ENCODE results near the gene C7orf57. TPM values are rescaled to one million over a fixed set of nuclear protein-coding genes. Genes with fewer than 3 reads are reported as not detected.

The C7orf57 gene
- total and polyA plus RNA-seq, 10 of the 15 experiments (the other 5 are each of a cell fraction or from before 2014, with no cell fraction given), result 0.04 to 0.21 (median 0.10) TPM; not detected in 5

DNA sequence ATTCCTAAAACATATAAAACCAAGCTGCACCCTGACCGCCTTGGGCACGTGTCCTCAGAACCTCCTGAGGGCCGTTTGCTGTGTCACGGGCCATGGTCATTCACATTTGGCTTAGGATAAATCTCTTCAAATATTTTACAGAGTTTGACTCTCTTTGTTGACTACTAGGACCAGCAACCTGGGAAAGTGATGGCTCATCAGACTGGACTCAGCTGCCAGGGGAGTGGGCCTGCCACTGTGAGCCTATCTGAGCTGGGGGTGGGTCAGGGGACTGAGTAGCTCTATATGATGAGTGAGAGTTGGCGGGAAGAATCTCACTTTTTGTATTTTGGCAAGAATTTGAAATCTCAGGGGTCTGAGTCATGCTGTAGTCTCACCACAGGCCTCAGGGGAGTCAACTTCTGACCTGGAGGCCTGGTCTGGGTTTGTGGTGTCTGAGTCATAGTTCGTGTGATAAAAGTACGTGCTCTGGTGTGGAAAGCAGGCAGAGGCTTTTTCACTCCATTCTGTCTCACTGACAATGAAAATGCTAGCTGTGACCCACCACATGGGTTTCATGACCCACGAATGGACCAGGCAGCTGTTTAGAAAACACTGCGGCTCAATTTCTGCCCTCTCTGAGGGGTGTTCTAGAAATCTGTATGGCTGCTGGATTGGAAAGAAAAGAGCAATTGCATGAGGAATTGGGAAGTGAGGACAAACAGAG, 49.5 kb downstream of the C7orf57 start (continued):
- TF ChIP-seq SREBF1 (IDR thresholded peaks at IDR 0.05; ENCODE audit: low read length) (no peak), IKZF2 (IDR thresholded peaks at IDR 0.05) (peak; percentile 88 to 93), RUNX3 (IDR thresholded peaks at IDR 0.05; ENCODE audit: low read length) (peak; percentile 99), ZZZ3 (IDR thresholded peaks at IDR 0.05; ENCODE audit: control insufficient read depth, insufficient read length, low read depth) (no peak), RCOR1 (conservative IDR thresholded peaks at IDR 0.05; ENCODE audit: low read depth, low read length) (peak; percentile 94), E2F4 (IDR thresholded peaks at IDR 0.05; ENCODE audit: low read depth, low read length) (peak; percentile 95), TCF7 (IDR thresholded peaks at IDR 0.05; ENCODE audit: borderline replicate concordance) (peak; percentile 76; the same call in 1 of the 2 replicates), MYB (IDR thresholded peaks at IDR 0.05; ENCODE audit: borderline replicate concordance, low read depth, low read length) (peak; percentile 80; the same call in 1 of the 2 replicates), SIN3A (IDR thresholded peaks at IDR 0.05; ENCODE audit: low read depth, low read length) (no peak), RAD21 (IDR thresholded peaks at IDR 0.05; ENCODE audit: insufficient read depth, low read depth, low read length) (0 out of 2 replicates have a peak, but pooled peaks have one; percentile 4), PML (IDR thresholded peaks at IDR 0.05; ENCODE audit: low read length) (no peak; the same call in 1 of the 2 replicates), ZSCAN29 (IDR thresholded peaks at IDR 0.05) (no peak), SMC3 (IDR thresholded peaks at IDR 0.05; ENCODE audit: borderline replicate concordance, low read length) (no peak; the same call in 1 of the 2 replicates), USF2 (IDR thresholded peaks at IDR 0.05; ENCODE audit: borderline replicate concordance, low read depth, low read length) (no peak), CBX3 (IDR thresholded peaks at IDR 0.05; ENCODE audit: borderline replicate concordance, low read depth) (no peak), EGR1 (IDR thresholded peaks at IDR 0.05; ENCODE audit: borderline replicate concordance in 1 of 2, low read depth in 2 of 2, low read length in 2 of 2) (no peak), NBN (IDR thresholded peaks at IDR 0.05) (peak; percentile 95), MTA3 (IDR thresholded peaks at IDR 0.05; ENCODE audit: borderline replicate concordance, low read length) (peak; percentile 82)
- TF ChIP-seq, protein P1, sequence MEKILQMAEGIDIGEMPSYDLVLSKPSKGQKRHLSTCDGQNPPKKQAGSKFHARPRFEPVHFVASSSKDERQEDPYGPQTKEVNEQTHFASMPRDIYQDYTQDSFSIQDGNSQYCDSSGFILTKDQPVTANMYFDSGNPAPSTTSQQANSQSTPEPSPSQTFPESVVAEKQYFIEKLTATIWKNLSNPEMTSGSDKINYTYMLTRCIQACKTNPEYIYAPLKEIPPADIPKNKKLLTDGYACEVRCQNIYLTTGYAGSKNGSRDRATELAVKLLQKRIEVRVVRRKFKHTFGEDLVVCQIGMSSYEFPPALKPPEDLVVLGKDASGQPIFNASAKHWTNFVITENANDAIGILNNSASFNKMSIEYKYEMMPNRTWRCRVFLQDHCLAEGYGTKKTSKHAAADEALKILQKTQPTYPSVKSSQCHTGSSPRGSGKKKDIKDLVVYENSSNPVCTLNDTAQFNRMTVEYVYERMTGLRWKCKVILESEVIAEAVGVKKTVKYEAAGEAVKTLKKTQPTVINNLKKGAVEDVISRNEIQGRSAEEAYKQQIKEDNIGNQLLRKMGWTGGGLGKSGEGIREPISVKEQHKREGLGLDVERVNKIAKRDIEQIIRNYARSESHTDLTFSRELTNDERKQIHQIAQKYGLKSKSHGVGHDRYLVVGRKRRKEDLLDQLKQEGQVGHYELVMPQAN (conservative IDR thresholded peaks at IDR 0.05), result no peak; the same call in none of the 2 replicates
- TF ChIP-seq, protein P2, sequence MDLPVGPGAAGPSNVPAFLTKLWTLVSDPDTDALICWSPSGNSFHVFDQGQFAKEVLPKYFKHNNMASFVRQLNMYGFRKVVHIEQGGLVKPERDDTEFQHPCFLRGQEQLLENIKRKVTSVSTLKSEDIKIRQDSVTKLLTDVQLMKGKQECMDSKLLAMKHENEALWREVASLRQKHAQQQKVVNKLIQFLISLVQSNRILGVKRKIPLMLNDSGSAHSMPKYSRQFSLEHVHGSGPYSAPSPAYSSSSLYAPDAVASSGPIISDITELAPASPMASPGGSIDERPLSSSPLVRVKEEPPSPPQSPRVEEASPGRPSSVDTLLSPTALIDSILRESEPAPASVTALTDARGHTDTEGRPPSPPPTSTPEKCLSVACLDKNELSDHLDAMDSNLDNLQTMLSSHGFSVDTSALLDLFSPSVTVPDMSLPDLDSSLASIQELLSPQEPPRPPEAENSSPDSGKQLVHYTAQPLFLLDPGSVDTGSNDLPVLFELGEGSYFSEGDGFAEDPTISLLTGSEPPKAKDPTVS (IDR thresholded peaks at IDR 0.05; ENCODE audit: low read depth, low read length), result no peak
- TF ChIP-seq, protein P3, sequence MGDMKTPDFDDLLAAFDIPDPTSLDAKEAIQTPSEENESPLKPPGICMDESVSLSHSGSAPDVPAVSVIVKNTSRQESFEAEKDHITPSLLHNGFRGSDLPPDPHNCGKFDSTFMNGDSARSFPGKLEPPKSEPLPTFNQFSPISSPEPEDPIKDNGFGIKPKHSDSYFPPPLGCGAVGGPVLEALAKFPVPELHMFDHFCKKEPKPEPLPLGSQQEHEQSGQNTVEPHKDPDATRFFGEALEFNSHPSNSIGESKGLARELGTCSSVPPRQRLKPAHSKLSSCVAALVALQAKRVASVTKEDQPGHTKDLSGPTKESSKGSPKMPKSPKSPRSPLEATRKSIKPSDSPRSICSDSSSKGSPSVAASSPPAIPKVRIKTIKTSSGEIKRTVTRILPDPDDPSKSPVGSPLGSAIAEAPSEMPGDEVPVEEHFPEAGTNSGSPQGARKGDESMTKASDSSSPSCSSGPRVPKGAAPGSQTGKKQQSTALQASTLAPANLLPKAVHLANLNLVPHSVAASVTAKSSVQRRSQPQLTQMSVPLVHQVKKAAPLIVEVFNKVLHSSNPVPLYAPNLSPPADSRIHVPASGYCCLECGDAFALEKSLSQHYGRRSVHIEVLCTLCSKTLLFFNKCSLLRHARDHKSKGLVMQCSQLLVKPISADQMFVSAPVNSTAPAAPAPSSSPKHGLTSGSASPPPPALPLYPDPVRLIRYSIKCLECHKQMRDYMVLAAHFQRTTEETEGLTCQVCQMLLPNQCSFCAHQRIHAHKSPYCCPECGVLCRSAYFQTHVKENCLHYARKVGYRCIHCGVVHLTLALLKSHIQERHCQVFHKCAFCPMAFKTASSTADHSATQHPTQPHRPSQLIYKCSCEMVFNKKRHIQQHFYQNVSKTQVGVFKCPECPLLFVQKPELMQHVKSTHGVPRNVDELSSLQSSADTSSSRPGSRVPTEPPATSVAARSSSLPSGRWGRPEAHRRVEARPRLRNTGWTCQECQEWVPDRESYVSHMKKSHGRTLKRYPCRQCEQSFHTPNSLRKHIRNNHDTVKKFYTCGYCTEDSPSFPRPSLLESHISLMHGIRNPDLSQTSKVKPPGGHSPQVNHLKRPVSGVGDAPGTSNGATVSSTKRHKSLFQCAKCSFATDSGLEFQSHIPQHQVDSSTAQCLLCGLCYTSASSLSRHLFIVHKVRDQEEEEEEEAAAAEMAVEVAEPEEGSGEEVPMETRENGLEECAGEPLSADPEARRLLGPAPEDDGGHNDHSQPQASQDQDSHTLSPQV (IDR thresholded peaks at IDR 0.05), result no peak; the same call in 1 of the 2 replicates
